Hematopoietic multipotent progenitor cell treated with erythropoietin and hydrocortisone succinate and interleukin-3 and kit ligand, for 17 days (in vitro differentiated cells): Measurements from ENCODE around the gene OR10H5.

Experiments used
- DNase-seq: peaks from one replicate; pipeline ENCODE4 v3.0.0-alpha.2; 2015; ENCODE audit warnings: low spot score

Gene OR10H5

GRCh38 chr19:15846923-15847322, 59.5 kb downstream of the OR10H5 start:
- DNase-seq: no peak

DNA sequence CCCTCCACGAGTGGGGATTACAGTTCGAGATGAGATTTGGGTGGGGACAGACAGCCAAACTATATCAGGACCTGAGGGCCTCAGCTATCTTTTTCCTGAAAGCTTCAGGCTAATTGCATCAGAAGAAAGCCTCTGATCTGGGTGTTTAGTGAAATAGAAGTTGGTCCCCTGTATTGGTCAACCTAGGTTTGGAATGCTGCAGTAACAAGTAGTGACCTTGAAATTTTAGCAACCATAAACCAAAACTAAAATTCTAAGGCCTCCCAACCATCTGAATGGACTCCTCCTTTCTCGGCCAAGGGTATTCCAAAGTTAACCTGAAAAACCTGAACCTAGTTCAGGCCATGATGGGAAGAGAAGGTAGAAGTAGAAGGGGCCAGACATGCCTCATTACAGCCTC, 62.9 kb downstream of the OR10H5 start:
- DNase-seq: no peak
